HepG2 (cell line): Measurements from ENCODE around the gene ENO4.

Experiments
- AFF4 ChIP-seq: sonication (generic); formaldehyde crosslinking; IDR thresholded peaks from 2 replicates; pipeline ENCODE4 v1.4.0; 2020; ENCODE audit warnings: missing genetic modification reagents
- ATF2 ChIP-seq: sonication (generic); formaldehyde crosslinking; IDR thresholded peaks from 2 replicates; pipeline ENCODE4 v1.4.0; 2020; ENCODE audit warnings: missing genetic modification reagents
- CCAR2 ChIP-seq: fragments of 200-400 bp; formaldehyde crosslinking; optimal IDR thresholded peaks from 2 replicates; pipeline ENCODE3; 2018; ENCODE audit warnings: low read depth, mild to moderate bottlenecking, low read length, moderate library complexity
- NR2F6 ChIP-seq, 2 experiments: IDR thresholded peaks; 2 replicates each; pipeline ENCODE4 v1.6.1; 2016; ENCODE audit warnings: antibody characterized with exemption in 1 of 2, mild to moderate bottlenecking in 1 of 2
- POLR2A ChIP-seq, 2 experiments: IDR thresholded peaks; 2 replicates each; pipeline ENCODE4 v1.6.1; 2011; ENCODE audit warnings: low read depth in 2 of 2, low read length in 2 of 2, mild to moderate bottlenecking in 1 of 2, moderate library complexity in 1 of 2; ENCODE audit not compliant: insufficient read depth in 1 of 2
- SALL2 ChIP-seq: sonication (generic); formaldehyde crosslinking; IDR thresholded peaks from 2 replicates; pipeline ENCODE4 v1.8.1; 2023; ENCODE audit warnings: mild to moderate bottlenecking, missing genetic modification reagents, inconsistent platforms
- ZNF263 ChIP-seq: sonication (generic); formaldehyde crosslinking; IDR thresholded peaks from 2 replicates; pipeline ENCODE4 v1.4.0; 2020; ENCODE audit warnings: missing genetic modification reagents
- ZNF672 ChIP-seq: sonication (generic); formaldehyde crosslinking; IDR thresholded peaks from 2 replicates; pipeline ENCODE4 v1.8.1; 2022; ENCODE audit warnings: missing genetic modification reagents
- TF ChIP-seq, protein P1 (sequence below): sonication (generic); formaldehyde crosslinking; IDR thresholded peaks from 2 replicates; pipeline ENCODE4 v1.4.0; 2020; ENCODE audit warnings: missing genetic modification reagents
- TF ChIP-seq, protein P2 (sequence below): sonication (generic); formaldehyde crosslinking; IDR thresholded peaks from 2 replicates; pipeline ENCODE4 v1.5.0; 2020; ENCODE audit warnings: mild to moderate bottlenecking, missing genetic modification reagents, moderate library complexity
- TF ChIP-seq, protein P3 (sequence below): sonication (generic); formaldehyde crosslinking; IDR thresholded peaks from 2 replicates; pipeline ENCODE4 v1.4.0; 2020; ENCODE audit warnings: missing genetic modification reagents

- TF ChIP-seq CCAR2 (no peak), NR2F6 (IDR thresholded peaks at IDR 0.05) (no peak), NR2F6 (CRISPR knock-in tag; IDR thresholded peaks at IDR 0.05) (no peak), AFF4 (CRISPR knock-in tag) (no peak), ZNF263 (CRISPR knock-in tag) (no peak), SALL2 (no peak), ATF2 (CRISPR knock-in tag) (no peak), ZNF672 (CRISPR knock-in tag) (no peak), POLR2A (IDR thresholded peaks at IDR 0.05; ENCODE audit: insufficient read depth in 1 of 2, low read depth in 2 of 2, low read length in 2 of 2) (no peak)
- TF ChIP-seq, protein P1, sequence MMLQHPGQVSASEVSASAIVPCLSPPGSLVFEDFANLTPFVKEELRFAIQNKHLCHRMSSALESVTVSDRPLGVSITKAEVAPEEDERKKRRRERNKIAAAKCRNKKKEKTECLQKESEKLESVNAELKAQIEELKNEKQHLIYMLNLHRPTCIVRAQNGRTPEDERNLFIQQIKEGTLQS, result no peak
- TF ChIP-seq, protein P2, sequence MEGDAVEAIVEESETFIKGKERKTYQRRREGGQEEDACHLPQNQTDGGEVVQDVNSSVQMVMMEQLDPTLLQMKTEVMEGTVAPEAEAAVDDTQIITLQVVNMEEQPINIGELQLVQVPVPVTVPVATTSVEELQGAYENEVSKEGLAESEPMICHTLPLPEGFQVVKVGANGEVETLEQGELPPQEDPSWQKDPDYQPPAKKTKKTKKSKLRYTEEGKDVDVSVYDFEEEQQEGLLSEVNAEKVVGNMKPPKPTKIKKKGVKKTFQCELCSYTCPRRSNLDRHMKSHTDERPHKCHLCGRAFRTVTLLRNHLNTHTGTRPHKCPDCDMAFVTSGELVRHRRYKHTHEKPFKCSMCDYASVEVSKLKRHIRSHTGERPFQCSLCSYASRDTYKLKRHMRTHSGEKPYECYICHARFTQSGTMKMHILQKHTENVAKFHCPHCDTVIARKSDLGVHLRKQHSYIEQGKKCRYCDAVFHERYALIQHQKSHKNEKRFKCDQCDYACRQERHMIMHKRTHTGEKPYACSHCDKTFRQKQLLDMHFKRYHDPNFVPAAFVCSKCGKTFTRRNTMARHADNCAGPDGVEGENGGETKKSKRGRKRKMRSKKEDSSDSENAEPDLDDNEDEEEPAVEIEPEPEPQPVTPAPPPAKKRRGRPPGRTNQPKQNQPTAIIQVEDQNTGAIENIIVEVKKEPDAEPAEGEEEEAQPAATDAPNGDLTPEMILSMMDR (CRISPR knock-in tag), result no peak
- TF ChIP-seq, protein P3, sequence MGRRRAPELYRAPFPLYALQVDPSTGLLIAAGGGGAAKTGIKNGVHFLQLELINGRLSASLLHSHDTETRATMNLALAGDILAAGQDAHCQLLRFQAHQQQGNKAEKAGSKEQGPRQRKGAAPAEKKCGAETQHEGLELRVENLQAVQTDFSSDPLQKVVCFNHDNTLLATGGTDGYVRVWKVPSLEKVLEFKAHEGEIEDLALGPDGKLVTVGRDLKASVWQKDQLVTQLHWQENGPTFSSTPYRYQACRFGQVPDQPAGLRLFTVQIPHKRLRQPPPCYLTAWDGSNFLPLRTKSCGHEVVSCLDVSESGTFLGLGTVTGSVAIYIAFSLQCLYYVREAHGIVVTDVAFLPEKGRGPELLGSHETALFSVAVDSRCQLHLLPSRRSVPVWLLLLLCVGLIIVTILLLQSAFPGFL, result no peak
These were observed 82.5 kb downstream of the ENO4 start for GRCh38 chr10:116931806-116932205.
